WTC11 (cell line): ENCODE measurements around the gene CD2. TPM values are rescaled to one million over a fixed set of nuclear protein-coding genes. Genes with fewer than 3 reads are reported as not detected.

Experiments
- ATAC-seq: fragments of 200-7000 bp; cut with Tn5 transposase; 2 replicates; pipeline ENCODE4 v1.10.0; 2021; ENCODE audit warnings: mild to moderate bottlenecking, moderate library complexity
- CTCF ChIA-PET: fragments of 300-600 bp; sonication (Branson Sonifier 250); formaldehyde crosslinking; loops from one replicate; lab custom pipeline; 2021; ENCODE audit warnings: antibody characterized with exemption; lab: Charles Lee
- POLR2A ChIA-PET: fragments of 350-600 bp; sonication (Branson Sonifier 250); formaldehyde crosslinking; loops from one replicate; lab custom pipeline; 2021; ENCODE audit warnings: antibody characterized with exemption; lab: Charles Lee
- DNase-seq: peaks from one replicate; pipeline ENCODE4 v3.0.0; 2021; ENCODE audit warnings: low spot score
- H3K27ac Mint-ChIP-seq: 2 replicates; pipeline ENCODE4 v1.8.0; 2021; ENCODE audit warnings: mixed read lengths
- H3K27me3 Mint-ChIP-seq: 2 replicates; pipeline ENCODE4 v1.8.0; 2021; ENCODE audit warnings: low read depth, mild to moderate bottlenecking, moderate library complexity, mixed read lengths
- H3K36me3 Mint-ChIP-seq: 2 replicates; pipeline ENCODE4 v1.8.0; 2021; ENCODE audit warnings: mixed read lengths
- H3K4me1 Mint-ChIP-seq: 2 replicates; pipeline ENCODE4 v1.8.0; 2022; ENCODE audit warnings: mixed read lengths
- H3K4me3 Mint-ChIP-seq: 2 replicates; pipeline ENCODE4 v1.8.0; 2021; ENCODE audit warnings: mild to moderate bottlenecking, moderate library complexity, mixed read lengths
- H3K9me3 Mint-ChIP-seq: 2 replicates; pipeline ENCODE4 v1.8.0; 2021; ENCODE audit warnings: mixed read lengths
- CREM ChIP-seq: sonication (generic); formaldehyde crosslinking; IDR thresholded peaks from 2 replicates; pipeline ENCODE4 v1.8.1; 2022; ENCODE audit warnings: mild to moderate bottlenecking, missing genetic modification reagents, moderate library complexity
- ELF4 ChIP-seq: sonication (generic); formaldehyde crosslinking; IDR thresholded peaks from 2 replicates; pipeline ENCODE4 v1.8.1; 2022; ENCODE audit warnings: low read depth, mild to moderate bottlenecking, moderate library complexity, missing genetic modification reagents
- FOXJ3 ChIP-seq: sonication (generic); formaldehyde crosslinking; IDR thresholded peaks from 2 replicates; pipeline ENCODE4 v1.9.0; 2021; ENCODE audit warnings: missing genetic modification reagents, mild to moderate bottlenecking, borderline replicate concordance
- FOXK1 ChIP-seq: sonication (generic); formaldehyde crosslinking; IDR thresholded peaks from 2 replicates; pipeline ENCODE4 v1.8.0; 2022; ENCODE audit warnings: mild to moderate bottlenecking, moderate library complexity, missing genetic modification reagents
- GTF2I ChIP-seq: fragments of 250-450 bp; sonication (Bioruptor Pico); conservative IDR thresholded peaks from 2 replicates; pipeline ENCODE4 v1.4.0; 2021; ENCODE audit warnings: mild to moderate bottlenecking
- IRF2 ChIP-seq: sonication (generic); formaldehyde crosslinking; IDR thresholded peaks from 2 replicates; pipeline ENCODE4 v1.8.0; 2022; ENCODE audit warnings: low read depth, missing genetic modification reagents, borderline replicate concordance
- NFE2L1 ChIP-seq: sonication (generic); formaldehyde crosslinking; IDR thresholded peaks from 2 replicates; pipeline ENCODE4 v1.8.1; 2023; ENCODE audit warnings: missing genetic modification reagents
- NR1H2 ChIP-seq: sonication (generic); formaldehyde crosslinking; IDR thresholded peaks from 2 replicates; pipeline ENCODE4 v1.9.0; 2021; ENCODE audit warnings: mild to moderate bottlenecking, moderate library complexity, missing genetic modification reagents
- NR2C2 ChIP-seq: sonication (generic); formaldehyde crosslinking; IDR thresholded peaks from 2 replicates; pipeline ENCODE4 v1.8.0; 2022; ENCODE audit warnings: mild to moderate bottlenecking, missing genetic modification reagents
- NR3C1 ChIP-seq: sonication (generic); formaldehyde crosslinking; conservative IDR thresholded peaks from 2 replicates; pipeline ENCODE4 v1.8.1; 2023; ENCODE audit warnings: low read depth, mild to moderate bottlenecking, missing genetic modification reagents
- OVOL2 ChIP-seq: fragments of 250-450 bp; sonication (Bioruptor Pico); IDR thresholded peaks from 2 replicates; pipeline ENCODE4 v1.9.0; 2021; ENCODE audit warnings: mild to moderate bottlenecking, borderline replicate concordance
- SOX15 ChIP-seq: fragments of 250-450 bp; sonication (Bioruptor Pico); IDR thresholded peaks from 2 replicates; pipeline ENCODE4 v1.9.0; 2021; ENCODE audit warnings: mild to moderate bottlenecking
- TP53 ChIP-seq: sonication (generic); formaldehyde crosslinking; IDR thresholded peaks from 2 replicates; pipeline ENCODE4 v1.8.1; 2023; ENCODE audit warnings: mild to moderate bottlenecking, missing genetic modification reagents
- ZNF138 ChIP-seq: sonication (generic); formaldehyde crosslinking; conservative IDR thresholded peaks from 2 replicates; pipeline ENCODE4 v1.8.1; 2022; ENCODE audit warnings: mild to moderate bottlenecking, moderate library complexity, missing genetic modification reagents
- ZNF219 ChIP-seq: sonication (generic); formaldehyde crosslinking; IDR thresholded peaks from 2 replicates; pipeline ENCODE4 v1.8.0; 2023; ENCODE audit warnings: missing genetic modification reagents, mild to moderate bottlenecking, borderline replicate concordance
- ZNF317 ChIP-seq: sonication (generic); formaldehyde crosslinking; IDR thresholded peaks from 2 replicates; pipeline ENCODE4 v1.8.1; 2023; ENCODE audit warnings: low read depth, mild to moderate bottlenecking, moderate library complexity, missing genetic modification reagents, borderline replicate concordance
- total RNA-seq: library from RNA; stranded (reverse); gene quantifications from 3 replicates; pipeline ENCODE4 v1.2.3, GENCODE V29; 2021
- TF ChIP-seq, protein P1 (sequence below): sonication (generic); formaldehyde crosslinking; IDR thresholded peaks from 2 replicates; pipeline ENCODE4 v1.8.1; 2022; ENCODE audit warnings: mild to moderate bottlenecking, moderate library complexity, missing genetic modification reagents
- TF ChIP-seq, protein P2 (sequence below): sonication (generic); formaldehyde crosslinking; IDR thresholded peaks from 2 replicates; pipeline ENCODE4 v1.8.0; 2022; ENCODE audit warnings: mild to moderate bottlenecking, missing genetic modification reagents
- TF ChIP-seq, protein P3 (sequence below): fragments of 250-450 bp; sonication (Bioruptor Pico); IDR thresholded peaks from 2 replicates; pipeline ENCODE4 v1.9.0; 2021; ENCODE audit warnings: moderate library complexity, mild to moderate bottlenecking, inconsistent platforms, borderline replicate concordance
- TF ChIP-seq, protein P4 (sequence below): fragments of 250-450 bp; sonication (Bioruptor Pico); IDR thresholded peaks from 2 replicates; pipeline ENCODE4 v1.9.0; 2021; ENCODE audit warnings: mild to moderate bottlenecking
- TF ChIP-seq, protein P5 (sequence below): sonication (generic); formaldehyde crosslinking; IDR thresholded peaks from 2 replicates; pipeline ENCODE4 v1.8.1; 2022; ENCODE audit warnings: mild to moderate bottlenecking, missing genetic modification reagents, moderate library complexity, borderline replicate concordance

CD2 gene
- total RNA-seq, 1 experiment from 2014 or later: 0.13 TPM

DNA sequence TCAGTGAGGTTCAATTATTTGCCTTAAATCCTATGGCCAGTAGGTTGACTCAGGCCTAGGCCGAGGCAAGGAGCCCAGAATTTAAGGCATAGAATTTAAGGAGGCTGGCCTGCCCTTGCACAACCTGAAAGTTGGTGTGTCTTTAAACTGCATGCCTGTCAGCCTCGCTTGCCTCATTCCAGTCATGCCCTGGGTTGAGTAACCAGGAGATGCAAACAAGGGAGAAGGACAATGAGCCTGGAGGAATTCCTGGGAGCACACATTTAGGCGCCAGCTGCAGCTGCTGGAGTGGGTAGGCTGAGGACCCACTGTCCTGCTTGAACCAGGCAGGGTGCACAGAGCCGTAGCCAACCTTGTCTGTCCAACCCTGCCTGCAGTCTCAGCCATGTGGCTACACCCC lies 11.7 kb downstream of the CD2 start (continued):
- no peak for TF ChIP-seq FOXK1 (CRISPR knock-in tag)
- TF ChIP-seq OVOL2 (CRISPR knock-in tag): no peak
- TF ChIP-seq ZNF138: no peak

DNA sequence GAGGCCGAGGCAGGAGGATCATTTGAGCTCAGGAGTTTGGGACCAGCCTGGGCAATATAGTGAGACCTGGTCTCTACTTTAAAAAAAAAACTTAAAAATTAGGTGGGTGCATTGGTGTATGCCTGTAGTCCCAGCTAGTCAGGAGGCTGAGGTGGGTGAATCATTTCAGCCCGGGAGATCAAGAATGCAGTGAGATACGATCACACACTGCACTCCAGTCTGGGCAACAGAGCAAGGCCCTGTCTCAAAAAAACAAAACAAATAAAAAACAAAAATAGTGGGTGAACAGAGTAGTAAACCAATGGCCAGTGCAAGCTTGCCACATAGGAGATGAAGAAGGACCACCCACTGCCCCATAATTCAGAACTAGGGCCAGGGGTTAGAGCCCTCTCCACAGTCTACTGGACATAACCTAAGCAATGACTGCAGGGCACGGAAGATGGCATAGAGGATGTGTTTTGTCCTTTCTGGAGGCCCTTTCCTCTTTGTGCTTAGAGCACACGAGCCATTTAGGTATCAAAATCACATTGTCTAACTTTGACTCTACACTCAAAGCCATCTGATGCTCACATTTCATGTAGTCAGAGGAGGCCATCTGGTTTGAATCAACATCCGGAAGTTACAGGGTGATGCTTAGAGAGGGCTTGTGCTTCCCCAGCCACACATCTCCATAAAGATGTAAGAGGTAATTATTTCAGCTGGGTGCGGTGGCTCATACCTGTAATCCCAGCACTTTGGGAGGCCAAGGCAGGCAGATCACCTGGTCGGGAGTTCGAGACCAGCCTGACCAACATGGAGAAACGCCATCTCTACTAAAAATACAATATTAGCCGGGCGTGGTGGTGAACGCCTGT lies 12.6 kb downstream of the CD2 start:
- Mint-ChIP-seq H3K27me3 (no peaks in the 10 kb centered on the region), H3K4me3 (no peak overlapping the region), H3K27ac (no peak overlapping the region), H3K36me3 (no peaks in the 10 kb centered on the region), H3K9me3 (peaks cover 13% of the 10 kb centered on the region; the same call in 1 of the 2 replicates), H3K4me1 (peaks cover 13% of the 10 kb centered on the region)
- CTCF ChIA-PET: interaction anchor here (1.1 kb wide), 2 partner anchors 115 to 192 kb away, joined by 3 read pairs; no protein-coding TSS in a partner anchor
- DNase-seq (no peak), ATAC-seq (no peak)
- TF ChIP-seq ZNF219 (no peak), GTF2I (no peak), IRF2 (no peak), SOX15 (CRISPR knock-in tag) (no peak), TP53 (no peak), FOXK1 (CRISPR knock-in tag) (no peak), NR3C1 (CRISPR knock-in tag) (no peak)
- TF ChIP-seq, protein P1, sequence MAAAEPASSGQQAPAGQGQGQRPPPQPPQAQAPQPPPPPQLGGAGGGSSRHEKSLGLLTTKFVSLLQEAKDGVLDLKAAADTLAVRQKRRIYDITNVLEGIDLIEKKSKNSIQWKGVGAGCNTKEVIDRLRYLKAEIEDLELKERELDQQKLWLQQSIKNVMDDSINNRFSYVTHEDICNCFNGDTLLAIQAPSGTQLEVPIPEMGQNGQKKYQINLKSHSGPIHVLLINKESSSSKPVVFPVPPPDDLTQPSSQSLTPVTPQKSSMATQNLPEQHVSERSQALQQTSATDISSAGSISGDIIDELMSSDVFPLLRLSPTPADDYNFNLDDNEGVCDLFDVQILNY: no peak
- TF ChIP-seq, protein P2, sequence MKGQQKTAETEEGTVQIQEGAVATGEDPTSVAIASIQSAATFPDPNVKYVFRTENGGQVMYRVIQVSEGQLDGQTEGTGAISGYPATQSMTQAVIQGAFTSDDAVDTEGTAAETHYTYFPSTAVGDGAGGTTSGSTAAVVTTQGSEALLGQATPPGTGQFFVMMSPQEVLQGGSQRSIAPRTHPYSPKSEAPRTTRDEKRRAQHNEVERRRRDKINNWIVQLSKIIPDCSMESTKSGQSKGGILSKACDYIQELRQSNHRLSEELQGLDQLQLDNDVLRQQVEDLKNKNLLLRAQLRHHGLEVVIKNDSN (CRISPR knock-in tag): no peak
- POLR2A ChIA-PET: no interaction called here

DNA sequence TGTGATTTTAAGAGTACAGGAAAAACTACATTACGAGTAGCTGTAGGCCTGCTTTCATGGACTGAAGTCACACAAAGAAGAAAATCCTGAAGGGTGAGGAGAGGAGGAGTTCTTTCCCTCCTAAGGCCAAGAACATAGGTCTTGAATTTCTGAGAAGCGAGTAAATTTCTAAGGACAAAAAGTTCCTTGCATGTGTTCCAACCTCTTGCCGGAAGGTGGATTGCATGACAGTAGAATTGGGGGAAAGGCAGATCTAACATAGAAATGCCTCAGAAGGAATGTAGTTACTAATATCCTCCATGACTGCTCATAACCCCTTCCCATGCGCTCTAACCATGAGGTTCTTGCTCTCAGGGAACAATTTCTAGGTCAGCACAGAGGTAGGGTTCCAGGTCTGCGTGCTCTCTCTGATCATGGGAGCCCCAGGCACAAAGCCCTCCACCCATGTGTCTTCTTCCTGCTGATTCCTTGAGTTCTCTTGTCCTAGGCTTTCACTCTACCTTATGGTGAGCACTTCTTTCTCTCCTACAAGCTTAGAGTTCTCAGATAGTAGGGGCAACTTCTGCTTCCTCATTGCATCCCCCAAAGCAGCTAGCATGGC lies 13.7 kb downstream of the CD2 start:
- TF ChIP-seq, protein P3, sequence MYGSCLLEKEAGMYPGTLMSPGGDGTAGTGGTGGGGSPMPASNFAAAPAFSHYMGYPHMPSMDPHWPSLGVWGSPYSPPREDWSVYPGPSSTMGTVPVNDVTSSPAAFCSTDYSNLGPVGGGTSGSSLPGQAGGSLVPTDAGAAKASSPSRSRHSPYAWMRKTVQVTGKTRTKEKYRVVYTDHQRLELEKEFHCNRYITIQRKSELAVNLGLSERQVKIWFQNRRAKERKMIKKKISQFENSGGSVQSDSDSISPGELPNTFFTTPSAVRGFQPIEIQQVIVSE (CRISPR knock-in tag): no peak
- no peak for TF ChIP-seq NR1H2 (CRISPR knock-in tag)
- TF ChIP-seq CREM: no peak
- no peak for TF ChIP-seq FOXJ3
- TF ChIP-seq, protein P4, sequence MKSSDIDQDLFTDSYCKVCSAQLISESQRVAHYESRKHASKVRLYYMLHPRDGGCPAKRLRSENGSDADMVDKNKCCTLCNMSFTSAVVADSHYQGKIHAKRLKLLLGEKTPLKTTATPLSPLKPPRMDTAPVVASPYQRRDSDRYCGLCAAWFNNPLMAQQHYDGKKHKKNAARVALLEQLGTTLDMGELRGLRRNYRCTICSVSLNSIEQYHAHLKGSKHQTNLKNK (CRISPR knock-in tag): no peak
- no peak for TF ChIP-seq ZNF138
- TF ChIP-seq ELF4 (CRISPR knock-in tag): no peak
- Mint-ChIP-seq H3K36me3 (no peaks in the 10 kb centered on the region), H3K4me3 (no peak overlapping the region), H3K27ac (no peak overlapping the region), H3K4me1 (peaks cover 13% of the 10 kb centered on the region), H3K9me3 (peaks cover 13% of the 10 kb centered on the region; the same call in 1 of the 2 replicates), H3K27me3 (no peaks in the 10 kb centered on the region)
- ATAC-seq (no peak), DNase-seq (no peak)
- ChIA-PET CTCF (no interaction called here), POLR2A (no interaction called here)

DNA sequence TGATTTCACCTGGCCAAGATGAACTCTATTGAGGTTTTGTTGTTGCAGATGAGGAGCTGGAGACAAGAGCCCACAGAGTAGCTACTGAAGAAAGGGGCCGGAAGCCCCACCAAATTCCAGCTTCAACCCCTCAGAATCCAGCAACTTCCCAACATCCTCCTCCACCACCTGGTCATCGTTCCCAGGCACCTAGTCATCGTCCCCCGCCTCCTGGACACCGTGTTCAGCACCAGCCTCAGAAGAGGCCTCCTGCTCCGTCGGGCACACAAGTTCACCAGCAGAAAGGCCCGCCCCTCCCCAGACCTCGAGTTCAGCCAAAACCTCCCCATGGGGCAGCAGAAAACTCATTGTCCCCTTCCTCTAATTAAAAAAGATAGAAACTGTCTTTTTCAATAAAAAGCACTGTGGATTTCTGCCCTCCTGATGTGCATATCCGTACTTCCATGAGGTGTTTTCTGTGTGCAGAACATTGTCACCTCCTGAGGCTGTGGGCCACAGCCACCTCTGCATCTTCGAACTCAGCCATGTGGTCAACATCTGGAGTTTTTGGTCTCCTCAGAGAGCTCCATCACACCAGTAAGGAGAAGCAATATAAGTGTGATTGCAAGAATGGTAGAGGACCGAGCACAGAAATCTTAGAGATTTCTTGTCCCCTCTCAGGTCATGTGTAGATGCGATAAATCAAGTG lies 14.3 kb downstream of the CD2 start:
- POLR2A ChIA-PET: no interaction called here

More for the DNA sequence above, 14.3 kb downstream of the CD2 start:
- CTCF ChIA-PET: interaction anchor here (2.3 kb wide), 1 partner anchor 31 kb away, joined by 7 read pairs; no protein-coding TSS in a partner anchor
- peaks cover 19% of the 10 kb centered on the region for H3K9me3 Mint-ChIP-seq
- H3K27ac Mint-ChIP-seq: no peak overlapping the region
- no peaks in the 10 kb centered on the region for H3K36me3 Mint-ChIP-seq
- no peak for TF ChIP-seq ZNF317 (CRISPR knock-in tag)
- TF ChIP-seq NR2C2 (CRISPR knock-in tag): no peak
- TF ChIP-seq NFE2L1: no peak
- TF ChIP-seq OVOL2 (CRISPR knock-in tag): no peak
- no peak for TF ChIP-seq IRF2
- TF ChIP-seq, protein P5, sequence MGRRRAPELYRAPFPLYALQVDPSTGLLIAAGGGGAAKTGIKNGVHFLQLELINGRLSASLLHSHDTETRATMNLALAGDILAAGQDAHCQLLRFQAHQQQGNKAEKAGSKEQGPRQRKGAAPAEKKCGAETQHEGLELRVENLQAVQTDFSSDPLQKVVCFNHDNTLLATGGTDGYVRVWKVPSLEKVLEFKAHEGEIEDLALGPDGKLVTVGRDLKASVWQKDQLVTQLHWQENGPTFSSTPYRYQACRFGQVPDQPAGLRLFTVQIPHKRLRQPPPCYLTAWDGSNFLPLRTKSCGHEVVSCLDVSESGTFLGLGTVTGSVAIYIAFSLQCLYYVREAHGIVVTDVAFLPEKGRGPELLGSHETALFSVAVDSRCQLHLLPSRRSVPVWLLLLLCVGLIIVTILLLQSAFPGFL (CRISPR knock-in tag): no peak
- DNase-seq (no peak), ATAC-seq (no peak)
- peaks cover 6% of the 10 kb centered on the region for H3K4me1 Mint-ChIP-seq
- no peak overlapping the region for H3K4me3 Mint-ChIP-seq
- H3K27me3 Mint-ChIP-seq: no peaks in the 10 kb centered on the region
